Erythroblast (primary cell): ENCODE measurements around the gene GPC3.

Source experiments
- GATA1 ChIP-seq: IDR thresholded peaks from 2 replicates; pipeline ENCODE4 v1.6.1; 2011; ENCODE audit warnings: low read depth, mild to moderate bottlenecking, control low read depth, low read length, moderate library complexity
- POLR2A ChIP-seq: IDR thresholded peaks from 2 replicates; pipeline ENCODE4 v1.6.1; 2011; ENCODE audit warnings: mild to moderate bottlenecking, low read length

DNA sequence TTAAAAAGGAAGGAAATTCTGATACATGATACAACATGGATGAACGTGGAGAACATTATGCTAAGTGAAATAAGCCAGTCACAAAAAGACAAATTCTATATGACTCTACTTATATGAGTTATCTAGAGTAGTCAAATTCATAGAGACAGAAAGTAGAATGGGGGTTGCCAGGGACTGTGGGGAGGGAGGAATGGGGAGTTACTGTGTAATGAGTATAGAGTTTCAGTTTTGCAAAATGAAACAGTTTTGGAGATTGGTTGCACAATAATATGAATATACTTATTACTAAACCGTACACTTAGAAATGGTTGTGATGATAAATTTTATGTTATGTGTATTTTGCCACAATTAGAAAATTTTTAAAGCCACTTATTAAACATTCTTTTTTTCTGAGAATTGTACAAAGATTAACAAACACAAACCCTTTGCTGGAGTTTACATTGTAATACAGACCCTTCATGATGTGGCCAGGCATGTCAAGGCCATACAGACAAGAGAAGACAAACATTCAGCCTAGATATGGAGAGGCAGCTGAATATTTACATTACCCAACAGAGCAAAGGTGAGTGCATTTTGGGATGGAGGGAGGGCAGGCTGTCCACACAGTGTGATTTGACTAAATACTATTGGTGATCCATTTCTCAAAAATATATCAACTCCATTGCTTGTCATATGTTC, 21.2 kb upstream of the GPC3 start:
- TF ChIP-seq POLR2A (no peak), GATA1 (no peak)
